HepG2 (cell line): ENCODE data around the gene TMEM62. TPM values are rescaled to one million over a fixed set of nuclear protein-coding genes. Genes with fewer than 3 reads are reported as not detected.

Experiments used
- AFF4 ChIP-seq: sonication (generic); formaldehyde crosslinking; IDR thresholded peaks from 2 replicates; pipeline ENCODE4 v1.4.0; 2020; ENCODE audit warnings: missing genetic modification reagents
- ATF7 ChIP-seq, 2 experiments: fragments of 450-650 bp in 1 of 2; sonication (generic) in 1 of 2; formaldehyde crosslinking in 1 of 2; IDR thresholded peaks; 2 replicates each; pipeline versions ENCODE4 v1.4.0 to v1.6.1; 2016 to 2020; ENCODE audit warnings: antibody characterized with exemption in 1 of 2, mild to moderate bottlenecking in 1 of 2, missing genetic modification reagents in 1 of 2
- CTCF ChIP-seq: sonication (generic); formaldehyde crosslinking; IDR thresholded peaks from 2 replicates; pipeline ENCODE4 v1.5.0; 2020; ENCODE audit warnings: mild to moderate bottlenecking, missing genetic modification reagents, moderate library complexity
- HMG20B ChIP-seq: conservative IDR thresholded peaks from 2 replicates; pipeline ENCODE4 v1.6.1; 2016; ENCODE audit warnings: missing genetic modification reagents, missing compliant biosample characterization
- MEF2D ChIP-seq: sonication (generic); formaldehyde crosslinking; IDR thresholded peaks from 2 replicates; pipeline ENCODE4 v1.5.1; 2020; ENCODE audit warnings: mild to moderate bottlenecking, missing genetic modification reagents
- MLX ChIP-seq: IDR thresholded peaks from 2 replicates; pipeline ENCODE4 v1.6.1; 2016
- RFX1 ChIP-seq: fragments of 450-650 bp; IDR thresholded peaks from 2 replicates; pipeline ENCODE4 v1.6.1; 2017
- SETDB1 ChIP-seq: sonication (generic); formaldehyde crosslinking; IDR thresholded peaks from 2 replicates; pipeline ENCODE4 v1.5.1; 2020; ENCODE audit warnings: missing genetic modification reagents, mild to moderate bottlenecking, borderline replicate concordance
- THYN1 ChIP-seq: sonication (generic); formaldehyde crosslinking; IDR thresholded peaks from 2 replicates; pipeline ENCODE4 v1.8.1; 2023; ENCODE audit warnings: low read depth, mild to moderate bottlenecking, moderate library complexity, missing genetic modification reagents, borderline replicate concordance
- ZNF253 ChIP-seq: sonication (generic); formaldehyde crosslinking; IDR thresholded peaks from 2 replicates; pipeline ENCODE4 v1.8.0; 2022; ENCODE audit warnings: mild to moderate bottlenecking, missing genetic modification reagents, borderline replicate concordance
- ZNF282 ChIP-seq: fragments of 450-650 bp; IDR thresholded peaks from 2 replicates; pipeline ENCODE4 v1.6.1; 2018; ENCODE audit not compliant: partially characterized antibody
- ZNF460 ChIP-seq: sonication (generic); formaldehyde crosslinking; IDR thresholded peaks from 2 replicates; pipeline ENCODE4 v1.5.1; 2020; ENCODE audit warnings: missing genetic modification reagents, mild to moderate bottlenecking, borderline replicate concordance
- ZNF562 ChIP-seq: sonication (generic); formaldehyde crosslinking; IDR thresholded peaks from 2 replicates; pipeline ENCODE4 v1.8.0; 2022; ENCODE audit warnings: missing genetic modification reagents, borderline replicate concordance
- ZNF569 ChIP-seq: sonication (generic); formaldehyde crosslinking; IDR thresholded peaks from 2 replicates; pipeline ENCODE4 v1.5.0; 2020; ENCODE audit warnings: mild to moderate bottlenecking, missing genetic modification reagents, moderate library complexity, borderline replicate concordance
- ZNF772 ChIP-seq: sonication (generic); formaldehyde crosslinking; IDR thresholded peaks from 2 replicates; pipeline ENCODE4 v1.5.0; 2020; ENCODE audit warnings: mild to moderate bottlenecking, missing genetic modification reagents
- polyA plus RNA-seq, 8 experiments: library from polyadenylated mRNA; depleted of rRNA in 3 of 8; stranded (reverse) in 7 of 8; unstranded in 1 of 8; fragments of >200 nt; fragmentation: Illumina TruSeq in 4 of 8; extraction: Trizol in 4 of 8; gene quantifications; 2 replicates each; pipeline versions ENCODE4 v1.2.1 to v1.2.3, GENCODE V29; 2011 to 2016; ENCODE audit warnings: low read depth in 4 of 8, missing spikeins in 1 of 8, mixed read lengths in 1 of 8; ENCODE audit not compliant: insufficient read depth in 1 of 8
- total RNA-seq, 5 experiments: library from RNA; depleted of rRNA; stranded (reverse); fragments of >200 nt; fragmentation: Illumina TruSeq; extraction: Trizol; gene quantifications; 2 replicates each; pipeline ENCODE4 v1.2.3, GENCODE V29; 2016; ENCODE audit warnings: low read depth in 1 of 5
- TF ChIP-seq, protein P1 (sequence below): IDR thresholded peaks from 2 replicates; pipeline ENCODE4 v1.6.1; 2016; ENCODE audit warnings: missing biosample characterization, missing genetic modification reagents, low read depth
- TF ChIP-seq, protein P2 (sequence below): sonication (generic); formaldehyde crosslinking; IDR thresholded peaks from 2 replicates; pipeline ENCODE4 v1.4.0; 2020; ENCODE audit warnings: missing genetic modification reagents
- TF ChIP-seq, protein P3 (sequence below): sonication (generic); formaldehyde crosslinking; IDR thresholded peaks from 2 replicates; pipeline ENCODE4 v1.5.0; 2020; ENCODE audit warnings: missing genetic modification reagents

Gene TMEM62
- total and polyA plus RNA-seq, 2 of the 13 experiments (the other 11 are each of a cell fraction or from before 2014, with no cell fraction given): 14.2 to 20.9 TPM

- TF ChIP-seq, protein P1, sequence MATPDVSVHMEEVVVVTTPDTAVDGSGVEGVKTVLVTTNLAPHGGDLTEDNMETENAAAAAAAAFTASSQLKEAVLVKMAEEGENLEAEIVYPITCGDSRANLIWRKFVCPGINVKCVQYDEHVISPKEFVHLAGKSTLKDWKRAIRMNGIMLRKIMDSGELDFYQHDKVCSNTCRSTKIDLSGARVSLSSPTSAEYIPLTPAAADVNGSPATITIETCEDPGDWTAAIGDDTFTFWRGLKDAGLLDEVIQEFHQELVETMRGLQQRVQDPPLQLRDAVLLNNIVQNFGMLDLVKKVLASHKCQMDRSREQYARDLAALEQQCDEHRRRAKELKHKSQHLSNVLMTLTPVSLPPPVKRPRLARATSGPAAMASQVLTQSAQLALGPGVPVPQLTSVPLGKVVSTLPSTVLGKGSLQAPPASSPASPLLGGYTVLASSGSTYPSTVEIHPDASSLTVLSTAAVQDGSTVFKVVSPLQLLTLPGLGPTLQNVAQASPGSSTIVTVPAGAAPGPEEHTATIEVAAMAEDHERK (CRISPR knock-in tag): no peak
- TF ChIP-seq, protein P2, sequence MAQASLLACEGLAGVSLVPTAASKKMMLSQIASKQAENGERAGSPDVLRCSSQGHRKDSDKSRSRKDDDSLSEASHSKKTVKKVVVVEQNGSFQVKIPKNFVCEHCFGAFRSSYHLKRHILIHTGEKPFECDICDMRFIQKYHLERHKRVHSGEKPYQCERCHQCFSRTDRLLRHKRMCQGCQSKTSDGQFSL: 0 out of 2 replicates have a peak, but pooled peaks have one; percentile 43
- TF ChIP-seq CTCF (CRISPR knock-in tag): peak; percentile 51
- no peak for TF ChIP-seq MLX
- TF ChIP-seq ZNF569 (CRISPR knock-in tag): no peak
- TF ChIP-seq, protein P3, sequence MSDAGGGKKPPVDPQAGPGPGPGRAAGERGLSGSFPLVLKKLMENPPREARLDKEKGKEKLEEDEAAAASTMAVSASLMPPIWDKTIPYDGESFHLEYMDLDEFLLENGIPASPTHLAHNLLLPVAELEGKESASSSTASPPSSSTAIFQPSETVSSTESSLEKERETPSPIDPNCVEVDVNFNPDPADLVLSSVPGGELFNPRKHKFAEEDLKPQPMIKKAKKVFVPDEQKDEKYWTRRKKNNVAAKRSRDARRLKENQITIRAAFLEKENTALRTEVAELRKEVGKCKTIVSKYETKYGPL: no peak
- no peak for TF ChIP-seq SETDB1 (CRISPR knock-in tag)
- peak; percentile 94; the same call in 1 of the 2 replicates for TF ChIP-seq ZNF772
- no peak; the same call in 1 of the 2 replicates for TF ChIP-seq HMG20B (CRISPR knock-in tag)
- TF ChIP-seq ZNF460: no peak
- peak; percentile 76 for TF ChIP-seq MEF2D (CRISPR knock-in tag)
- TF ChIP-seq ZNF253 (CRISPR knock-in tag): no peak
- no peak for TF ChIP-seq ATF7 (IDR thresholded peaks at IDR 0.05)
- no peak for TF ChIP-seq ATF7 (CRISPR knock-in tag; IDR thresholded peaks at IDR 0.05)
- TF ChIP-seq AFF4: no peak
- no peak for TF ChIP-seq ZNF562 (CRISPR knock-in tag)
- TF ChIP-seq ZNF282: no peak
- no peak for TF ChIP-seq THYN1 (CRISPR knock-in tag)
- no peak for TF ChIP-seq RFX1
Measured at GRCh38 chr15:43185157-43186002, 52.0 kb downstream of the TMEM62 start, which contains the start of gene CCNDBP1 (continued).
